ENCODE measurements around the gene SBF1. TPM values are rescaled to one million over a fixed set of nuclear protein-coding genes. Genes with fewer than 3 reads are reported as not detected.

SBF1 gene
- total RNA-seq, 3 donors from 2014 or later: 30.6 to 33.1 (median 30.6) TPM

DNA sequence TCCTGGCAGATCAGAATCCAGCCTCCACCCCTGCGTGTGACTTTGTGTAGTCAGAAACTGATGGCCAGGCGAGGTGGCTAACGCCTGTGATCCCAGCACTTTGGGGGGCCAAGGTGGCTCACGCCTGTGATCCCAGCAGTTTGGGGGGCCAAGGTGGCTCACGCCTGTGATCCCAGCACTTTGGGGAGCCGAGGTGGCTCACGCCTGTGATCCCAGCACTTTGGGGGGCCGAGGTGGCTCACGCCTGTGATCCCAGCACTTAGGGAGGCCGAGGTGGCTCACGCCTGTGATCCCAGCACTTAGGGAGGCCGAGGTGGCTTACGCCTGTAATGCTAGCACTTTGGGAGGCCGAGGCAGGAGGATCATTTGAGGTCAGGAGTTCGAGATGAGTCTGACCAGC lies 38.3 kb upstream of the SBF1 start:
- Histone ChIP-seq H3K36me3 (no peaks in the 10 kb centered on the region), H3K4me1 (peaks cover 0 to 8% of the 10 kb centered on the region in 2 donors), H3K27ac (no peak overlapping the region), H3K27me3 (no peaks in the 10 kb centered on the region), H3K4me3 (no peak overlapping the region), H3K9me3 (no peaks in the 10 kb centered on the region)
- TF ChIP-seq POLR2A (IDR thresholded peaks at IDR 0.05): no peak
- no peak for TF ChIP-seq POLR2AphosphoS5 (IDR thresholded peaks at IDR 0.05)
- TF ChIP-seq, protein P1, sequence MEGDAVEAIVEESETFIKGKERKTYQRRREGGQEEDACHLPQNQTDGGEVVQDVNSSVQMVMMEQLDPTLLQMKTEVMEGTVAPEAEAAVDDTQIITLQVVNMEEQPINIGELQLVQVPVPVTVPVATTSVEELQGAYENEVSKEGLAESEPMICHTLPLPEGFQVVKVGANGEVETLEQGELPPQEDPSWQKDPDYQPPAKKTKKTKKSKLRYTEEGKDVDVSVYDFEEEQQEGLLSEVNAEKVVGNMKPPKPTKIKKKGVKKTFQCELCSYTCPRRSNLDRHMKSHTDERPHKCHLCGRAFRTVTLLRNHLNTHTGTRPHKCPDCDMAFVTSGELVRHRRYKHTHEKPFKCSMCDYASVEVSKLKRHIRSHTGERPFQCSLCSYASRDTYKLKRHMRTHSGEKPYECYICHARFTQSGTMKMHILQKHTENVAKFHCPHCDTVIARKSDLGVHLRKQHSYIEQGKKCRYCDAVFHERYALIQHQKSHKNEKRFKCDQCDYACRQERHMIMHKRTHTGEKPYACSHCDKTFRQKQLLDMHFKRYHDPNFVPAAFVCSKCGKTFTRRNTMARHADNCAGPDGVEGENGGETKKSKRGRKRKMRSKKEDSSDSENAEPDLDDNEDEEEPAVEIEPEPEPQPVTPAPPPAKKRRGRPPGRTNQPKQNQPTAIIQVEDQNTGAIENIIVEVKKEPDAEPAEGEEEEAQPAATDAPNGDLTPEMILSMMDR (IDR thresholded peaks at IDR 0.05): no peak
- DNase-seq (ENCODE audit: low spot score in 2 of 2): no peak
- intact Hi-C loops (cut with DNase I; ENCODE audit: low total_unique reads): no loop called here

DNA sequence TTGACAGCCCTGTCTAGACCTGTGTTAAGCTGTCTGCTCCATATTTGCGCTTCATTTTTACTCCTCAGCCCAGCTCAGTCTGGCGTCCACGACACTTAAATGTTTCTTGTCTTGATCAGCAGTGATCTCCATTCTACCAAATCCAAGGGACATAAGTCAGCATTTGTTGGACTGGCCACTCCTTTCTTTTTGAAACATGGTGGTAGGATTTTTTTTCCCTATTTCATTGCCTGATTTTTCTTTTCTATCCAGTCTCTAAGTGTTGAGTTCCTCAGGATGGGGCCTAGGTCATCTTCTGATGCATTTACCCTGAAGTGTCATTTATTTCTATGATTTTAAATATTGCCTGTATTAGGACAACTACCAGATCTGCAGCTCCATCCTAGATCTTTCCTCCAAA lies 34.1 kb upstream of the SBF1 start:
- Histone ChIP-seq H3K9me3 (no peaks in the 10 kb centered on the region), H3K27me3 (no peaks in the 10 kb centered on the region), H3K27ac (peak overlapping the region; percentile 97 to 98), H3K4me3 (peak overlapping the region; percentile 68 to 89 (median 89)), H3K4me1 (peaks cover 0 to 16% of the 10 kb centered on the region in 2 donors), H3K36me3 (no peaks in the 10 kb centered on the region)
- no peak for DNase-seq (ENCODE audit: low spot score in 2 of 2)
- TF ChIP-seq, protein P1 (IDR thresholded peaks at IDR 0.05): no peak
- no peak for TF ChIP-seq POLR2AphosphoS5 (IDR thresholded peaks at IDR 0.05)
- no peak for TF ChIP-seq POLR2A (IDR thresholded peaks at IDR 0.05)
- intact Hi-C loops (cut with DNase I; ENCODE audit: low total_unique reads): loop anchor here (1.0 to 10.0 kb wide), 2 partner anchors 21 to 254 kb away; partner anchors contain the start of genes HDAC10 and TYMP

DNA sequence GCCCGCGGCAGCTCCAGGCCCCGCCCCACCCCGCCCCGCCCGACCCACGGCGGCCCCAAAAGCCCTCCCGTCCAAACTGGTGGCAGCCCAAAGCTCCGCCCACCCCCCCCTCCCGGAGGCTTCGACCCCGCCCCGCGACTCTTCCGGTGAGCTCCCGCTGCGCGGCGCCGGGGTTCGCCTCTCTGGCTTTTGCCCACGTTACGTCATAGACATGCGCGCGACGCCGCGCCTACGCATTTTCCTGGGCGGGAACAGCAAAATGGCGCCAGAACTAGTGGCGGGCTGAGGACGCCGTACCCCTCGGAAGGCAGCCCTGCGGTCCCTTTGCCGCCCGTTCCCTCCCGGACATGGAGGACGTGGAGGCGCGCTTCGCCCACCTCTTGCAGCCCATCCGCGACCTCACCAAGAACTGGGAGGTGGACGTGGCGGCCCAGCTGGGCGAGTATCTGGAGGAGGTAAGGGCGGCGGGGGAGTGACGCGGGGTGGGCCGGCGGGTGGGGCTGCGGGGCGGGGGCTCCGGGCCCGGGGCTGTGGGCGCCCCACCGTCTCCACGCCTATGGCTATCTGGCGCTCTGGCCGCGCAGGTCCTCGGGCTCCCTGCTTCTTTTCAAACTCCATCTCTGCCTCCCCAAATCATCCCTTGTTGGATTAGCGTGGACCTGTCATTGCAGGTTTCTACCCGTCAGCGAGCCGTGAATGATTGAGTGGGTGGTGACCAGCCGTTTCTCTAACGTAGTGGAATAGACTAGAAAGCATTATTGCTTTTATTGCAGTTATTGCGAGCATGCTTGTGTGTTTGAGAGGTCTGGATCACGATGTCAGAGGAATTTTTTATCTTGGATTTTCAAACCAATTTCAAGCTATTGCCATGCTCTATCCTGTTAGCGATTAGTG lies 33.4 kb upstream of the SBF1 start, which contains the start of gene NCAPH2:
NCAPH2 (plus strand) TSS at position 234 of the 894 bp plus-strand sequence; CDS start at position 348, 114 bp downstream.
- intact Hi-C loops (cut with DNase I; ENCODE audit: low total_unique reads): loop anchor here (1.0 to 10.0 kb wide), 2 partner anchors 22 to 253 kb away; partner anchors contain the start of genes HDAC10 and TYMP

DNA sequence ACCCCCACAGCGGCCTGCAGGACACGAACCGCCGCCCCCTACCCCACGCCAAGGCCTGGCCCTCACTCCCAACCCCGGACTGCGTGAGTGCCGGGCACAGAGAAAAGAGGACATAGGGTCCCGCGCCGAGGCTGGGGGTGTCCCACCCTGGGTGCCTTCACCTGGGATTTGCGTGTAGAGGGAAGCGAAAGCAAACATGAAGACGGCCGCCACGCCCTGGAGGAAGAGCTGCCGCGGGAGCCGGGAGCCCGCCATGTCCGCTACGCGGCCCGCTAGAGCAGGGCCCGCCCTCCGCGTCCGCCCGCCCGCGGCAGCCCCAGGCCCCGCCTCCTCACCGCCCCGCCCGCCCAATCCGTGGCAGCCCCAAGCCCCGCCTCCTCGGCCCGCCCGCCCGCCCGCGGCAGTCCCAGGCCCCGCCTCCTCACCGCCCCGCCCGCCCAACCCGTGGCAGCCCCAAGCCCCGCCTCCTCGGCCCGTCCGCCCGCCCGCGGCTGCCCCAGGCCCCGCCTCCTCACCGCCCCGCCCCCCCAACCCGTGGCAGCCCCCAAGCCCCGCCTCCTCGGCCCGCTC lies 32.7 kb upstream of the SBF1 start, which contains the start of gene LMF2:
LMF2 (minus strand) TSS at position 282 of the 570 bp plus-strand sequence; CDS start at position 255, 27 bp downstream.
- intact Hi-C loops (cut with DNase I; ENCODE audit: low total_unique reads): loop anchor here (10.0 kb wide), 1 partner anchor 253 kb away; the partner anchor contains the start of gene HDAC10
- peaks cover 0 to 16% of the 10 kb centered on the region in 2 donors for H3K4me1 ChIP-seq
- no peaks in the 10 kb centered on the region for H3K36me3 ChIP-seq
- H3K4me3 ChIP-seq: peak within 1 kb of the TSS; percentile 92 to 95 (median 93)
- H3K27me3 ChIP-seq: no peaks in the 10 kb centered on the region
- H3K27ac ChIP-seq: peak within 1 kb of the TSS; percentile 97 to 98
- TF ChIP-seq POLR2AphosphoS5 (IDR thresholded peaks at IDR 0.05) (peak; percentile 45 to 64 (median 53)), POLR2A (IDR thresholded peaks at IDR 0.05) (no peak)
- TF ChIP-seq, protein P1 (IDR thresholded peaks at IDR 0.05): no peak
- H3K9me3 ChIP-seq: no peaks in the 10 kb centered on the region
- peak; percentile 88 to 89 for DNase-seq (ENCODE audit: low spot score in 2 of 2)

More for the DNA sequence above, 33.4 kb upstream of the SBF1 start, which contains the start of gene NCAPH2:
- Histone ChIP-seq H3K27ac (peak within 1 kb of the TSS; percentile 97 to 98), H3K9me3 (no peaks in the 10 kb centered on the region), H3K4me3 (peak within 1 kb of the TSS; percentile 92 to 95 (median 93)), H3K36me3 (no peaks in the 10 kb centered on the region), H3K27me3 (no peaks in the 10 kb centered on the region), H3K4me1 (peaks cover 0 to 16% of the 10 kb centered on the region in 2 donors)
- TF ChIP-seq POLR2A (IDR thresholded peaks at IDR 0.05) (peak; percentile 32), POLR2AphosphoS5 (IDR thresholded peaks at IDR 0.05) (peak; percentile 93 to 99 (median 94))
- TF ChIP-seq, protein P1 (IDR thresholded peaks at IDR 0.05): no peak
- DNase-seq (ENCODE audit: low spot score in 2 of 2): peak; percentile 92 to 98
